ENCODE data around the gene TMPRSS5. TPM values are rescaled to one million over a fixed set of nuclear protein-coding genes. Genes with fewer than 3 reads are reported as not detected.
"Not testable (repeated sequence)": the region's sequence is repeated elsewhere in the genome, so short reads cannot be mapped to it uniquely, and the experiment has no call there.

TMPRSS5 gene
- total RNA-seq, 1 experiment from 2014 or later = 1.5 TPM

DNA sequence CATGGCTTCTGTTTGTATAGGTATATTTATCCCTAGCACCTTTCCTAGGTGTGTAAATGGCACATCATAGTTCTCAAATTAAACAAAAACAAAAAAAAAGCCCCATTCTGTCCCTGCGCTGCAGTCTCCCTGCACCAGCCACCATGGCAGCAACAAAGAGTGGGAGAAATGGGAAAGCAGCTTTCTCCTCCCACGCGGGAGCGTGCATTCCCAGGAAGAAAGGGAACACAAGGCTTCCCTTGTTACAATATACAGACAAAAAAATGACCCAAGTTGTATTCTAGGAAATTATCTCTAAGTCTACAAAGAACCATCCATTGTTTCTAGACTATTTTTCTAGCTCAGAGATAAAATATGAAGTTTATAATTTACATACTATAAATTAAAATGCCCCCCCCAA, 16.1 kb upstream of the TMPRSS5 start:
- DNase-seq (ENCODE audit: low spot score) = no peak
- Histone ChIP-seq H3K27me3 (replicated peaks; ENCODE audit: insufficient read depth, low read depth, low read length, poor library complexity) (no peaks in the 10 kb centered on the region), H3K36me3 (ENCODE audit: insufficient read depth, low read length, poor library complexity, severe bottlenecking) (no peaks in the 10 kb centered on the region), H3K4me1 (ENCODE audit: insufficient read depth, low read length, poor library complexity, severe bottlenecking) (no peaks in the 10 kb centered on the region), H3K27ac (ENCODE audit: low read depth, low read length, poor library complexity, severe bottlenecking) (no peak overlapping the region), H3K4me3 (ENCODE audit: low read depth, low read length, poor library complexity, severe bottlenecking) (no peak overlapping the region), H3K9me3 (ENCODE audit: low read depth, low read length, poor library complexity, severe bottlenecking) (no peaks in the 10 kb centered on the region)
- BruUV-seq (replicated peaks) = no TSS peak
- TF ChIP-seq, protein P1, sequence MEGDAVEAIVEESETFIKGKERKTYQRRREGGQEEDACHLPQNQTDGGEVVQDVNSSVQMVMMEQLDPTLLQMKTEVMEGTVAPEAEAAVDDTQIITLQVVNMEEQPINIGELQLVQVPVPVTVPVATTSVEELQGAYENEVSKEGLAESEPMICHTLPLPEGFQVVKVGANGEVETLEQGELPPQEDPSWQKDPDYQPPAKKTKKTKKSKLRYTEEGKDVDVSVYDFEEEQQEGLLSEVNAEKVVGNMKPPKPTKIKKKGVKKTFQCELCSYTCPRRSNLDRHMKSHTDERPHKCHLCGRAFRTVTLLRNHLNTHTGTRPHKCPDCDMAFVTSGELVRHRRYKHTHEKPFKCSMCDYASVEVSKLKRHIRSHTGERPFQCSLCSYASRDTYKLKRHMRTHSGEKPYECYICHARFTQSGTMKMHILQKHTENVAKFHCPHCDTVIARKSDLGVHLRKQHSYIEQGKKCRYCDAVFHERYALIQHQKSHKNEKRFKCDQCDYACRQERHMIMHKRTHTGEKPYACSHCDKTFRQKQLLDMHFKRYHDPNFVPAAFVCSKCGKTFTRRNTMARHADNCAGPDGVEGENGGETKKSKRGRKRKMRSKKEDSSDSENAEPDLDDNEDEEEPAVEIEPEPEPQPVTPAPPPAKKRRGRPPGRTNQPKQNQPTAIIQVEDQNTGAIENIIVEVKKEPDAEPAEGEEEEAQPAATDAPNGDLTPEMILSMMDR (conservative IDR thresholded peaks at IDR 0.05; ENCODE audit: low read depth, low read length) = no peak
- TF ChIP-seq EZH2 (IDR thresholded peaks at IDR 0.05; ENCODE audit: borderline replicate concordance, low read depth, low read length, poor library complexity, severe bottlenecking) = no peak
- POLR2A ChIA-PET (ENCODE audit: low non-redundant PET) = interaction anchor here (0.5 kb wide), 1 partner anchor 150 kb away, joined by 4 read pairs; no protein-coding TSS in a partner anchor
- CTCF ChIA-PET = no interaction called here
- intact Hi-C loops (cut with micrococcal nuclease; ENCODE audit: unreplicated experiment) = no loop called here

DNA sequence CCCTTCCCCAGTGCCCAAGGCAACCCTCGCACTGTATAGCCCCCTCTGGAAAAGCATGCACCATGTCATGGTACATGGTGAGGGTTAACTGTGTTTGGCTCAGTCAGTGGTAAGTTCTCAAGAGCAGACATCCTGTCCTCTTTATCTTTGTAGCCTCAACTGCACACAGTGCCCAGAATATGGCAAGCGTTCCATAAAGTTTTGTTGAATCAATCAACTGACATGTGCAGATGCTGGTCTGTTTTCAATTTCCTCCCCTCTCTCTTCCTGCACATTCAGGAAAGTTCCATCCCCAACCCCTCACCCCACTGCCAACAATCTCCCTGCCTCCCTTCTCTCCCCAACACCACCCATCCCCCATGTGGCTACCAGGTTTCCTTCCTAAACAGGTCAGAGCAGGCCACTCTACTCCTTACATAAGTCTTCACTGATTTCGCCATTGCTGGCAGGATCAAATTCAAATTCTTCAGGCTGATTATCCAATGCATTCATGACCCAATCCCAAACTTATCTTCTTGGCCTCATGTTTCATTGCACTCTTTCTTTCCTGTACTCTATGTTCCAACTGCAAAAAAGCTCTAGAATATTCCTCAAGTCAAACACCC, 15.5 kb upstream of the TMPRSS5 start:
- no peaks in the 10 kb centered on the region for H3K9me3 ChIP-seq (ENCODE audit: low read depth, low read length, poor library complexity, severe bottlenecking)
- ChIA-PET CTCF (no interaction called here), POLR2A (ENCODE audit: low non-redundant PET) (interaction anchor here (0.5 kb wide), 1 partner anchor 149 kb away, joined by 4 read pairs; no protein-coding TSS in a partner anchor)
- H3K4me1 ChIP-seq (ENCODE audit: insufficient read depth, low read length, poor library complexity, severe bottlenecking) = no peaks in the 10 kb centered on the region
- no peak for DNase-seq (ENCODE audit: low spot score)
- no peak overlapping the region for H3K4me3 ChIP-seq (ENCODE audit: low read depth, low read length, poor library complexity, severe bottlenecking)
- BruUV-seq (replicated peaks) = no TSS peak
- TF ChIP-seq EZH2 (IDR thresholded peaks at IDR 0.05; ENCODE audit: borderline replicate concordance, low read depth, low read length, poor library complexity, severe bottlenecking) = no peak
- TF ChIP-seq, protein P1 (conservative IDR thresholded peaks at IDR 0.05; ENCODE audit: low read depth, low read length) = no peak
- H3K27me3 ChIP-seq (replicated peaks; ENCODE audit: insufficient read depth, low read depth, low read length, poor library complexity) = no peaks in the 10 kb centered on the region
- H3K36me3 ChIP-seq (ENCODE audit: insufficient read depth, low read length, poor library complexity, severe bottlenecking) = no peaks in the 10 kb centered on the region
- no peak overlapping the region for H3K27ac ChIP-seq (ENCODE audit: low read depth, low read length, poor library complexity, severe bottlenecking)
- intact Hi-C loops (cut with micrococcal nuclease; ENCODE audit: unreplicated experiment) = no loop called here

DNA sequence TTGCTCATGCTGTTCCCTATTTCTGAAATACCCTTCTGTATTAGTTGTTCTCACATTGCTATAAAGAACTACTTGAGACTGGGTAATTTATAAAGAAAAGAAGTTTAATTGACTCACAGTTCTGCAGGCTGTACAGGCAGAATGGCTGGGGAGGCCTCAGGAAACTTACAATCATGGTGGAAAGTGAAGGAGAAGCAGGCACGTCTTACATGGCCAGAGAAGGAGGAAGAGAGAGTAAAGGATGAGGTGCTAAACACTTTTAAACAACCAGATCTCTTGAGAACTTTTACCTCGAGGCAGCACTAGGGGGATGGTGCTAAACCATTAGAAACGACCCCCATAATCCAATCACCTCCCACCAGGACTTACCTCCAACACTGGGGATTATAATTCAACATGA, 14.4 kb upstream of the TMPRSS5 start:
- CTCF ChIA-PET; DNase-seq (ENCODE audit: low spot score); intact Hi-C loops (cut with micrococcal nuclease; ENCODE audit: unreplicated experiment); POLR2A ChIA-PET (ENCODE audit: low non-redundant PET); H3K36me3 ChIP-seq (ENCODE audit: insufficient read depth, low read length, poor library complexity, severe bottlenecking); H3K4me1 ChIP-seq (ENCODE audit: insufficient read depth, low read length, poor library complexity, severe bottlenecking); H3K27me3 ChIP-seq (replicated peaks; ENCODE audit: insufficient read depth, low read depth, low read length, poor library complexity); H3K27ac ChIP-seq (ENCODE audit: low read depth, low read length, poor library complexity, severe bottlenecking); BruUV-seq (replicated peaks); H3K4me3 ChIP-seq (ENCODE audit: low read depth, low read length, poor library complexity, severe bottlenecking); H3K9me3 ChIP-seq (ENCODE audit: low read depth, low read length, poor library complexity, severe bottlenecking): not testable (repeated sequence)

All from A673 (cell line).